Heart left ventricle (tissue), 16 donors: Measurements from ENCODE around the gene MRAP. TPM values are rescaled to one million over a fixed set of nuclear protein-coding genes. Genes with fewer than 3 reads are reported as not detected.

Source experiments
- ATAC-seq, 4 donors: fragments of 200-7000 bp; cut with Tn5 transposase; one replicate each; pipeline ENCODE4 v1.9.1; 2020 to 2022; ENCODE audit warnings: moderate library complexity in 4 of 4, mild to moderate bottlenecking in 3 of 4, moderate number of reproducible peaks in 1 of 4
- DNase-seq, 5 donors: peaks; one replicate each; pipeline ENCODE4 v3.0.0-alpha.2; 2020
- H3K27ac ChIP-seq, 12 donors: fragments of 200-600 bp; sonication (generic) in 4 of 12; one replicate each; pipeline versions ENCODE4 v1.5.0 to v1.8.0; 2016 to 2022; ENCODE audit warnings: mild to moderate bottlenecking in 2 of 12
- H3K27me3 ChIP-seq, 9 donors: fragments of 200-600 bp; sonication (generic) in 2 of 9; one replicate each; pipeline versions ENCODE4 v1.5.1 to v1.8.0; 2016 to 2022; ENCODE audit warnings: mild to moderate bottlenecking in 3 of 9
- H3K36me3 ChIP-seq, 9 donors: fragments of 200-600 bp; sonication (generic) in 2 of 9; one replicate each; pipeline versions ENCODE4 v1.5.0 to v1.8.0; 2018 to 2022; ENCODE audit warnings: mild to moderate bottlenecking in 2 of 9
- H3K4me1 ChIP-seq, 12 donors: fragments of 200-600 bp; sonication (generic) in 4 of 12; one replicate each; pipeline versions ENCODE4 v1.5.0 to v1.8.0; 2016 to 2022; ENCODE audit warnings: mild to moderate bottlenecking in 3 of 12
- H3K4me3 ChIP-seq, 12 donors: fragments of 200-600 bp; sonication (generic) in 4 of 12; one replicate each; pipeline versions ENCODE4 v1.5.0 to v1.8.0; 2017 to 2022; ENCODE audit warnings: mild to moderate bottlenecking in 9 of 12, moderate library complexity in 4 of 12
- H3K9me3 ChIP-seq, 12 donors: fragments of 200-600 bp; sonication (generic) in 4 of 12; one replicate each; pipeline versions ENCODE4 v1.5.0 to v1.8.0; 2016 to 2022; ENCODE audit warnings: mild to moderate bottlenecking in 1 of 12
- POLR2A ChIP-seq, 2 donors: fragments of 450-650 bp; IDR thresholded peaks; one replicate each; pipeline ENCODE4 v1.6.1; 2017; ENCODE audit warnings: antibody characterized with exemption in 2 of 2, mild to moderate bottlenecking in 2 of 2, moderate library complexity in 2 of 2
- WGBS, 4 donors: extraction: QIAGEN DNeasy Blood & Tissue Kit in 2 of 4; methylation state at CpG; one replicate each; pipeline versions ENCODE4 v1.1.5 to v1.1.7; 2013 to 2018; 5-methylcytosine and 5-hydroxymethylcytosine counted together
- intact Hi-C, 10 donors: fragments of 100-400 bp; cut with DNase I; formaldehyde crosslinking; loops; one replicate each; pipeline versions ENCODE4 v1.11.1 to v1.14.2; 2022
- polyA plus RNA-seq, 2 donors: library from polyadenylated mRNA; stranded (reverse); fragments of 200-250 nt; gene quantifications; one replicate each; pipeline ENCODE4 v1.2.3, GENCODE V29; 2013
- total RNA-seq, 9 donors: library from RNA; depleted of rRNA in 2 of 9; stranded (reverse); fragments of >200 nt in 2 of 9; fragmentation: NEBNext Ultra II Directional in 3 of 9; extraction: Animal tissue kit (Norgen Biotek cat#: 25700) in 3 of 9; gene quantifications; one replicate each; pipeline versions ENCODE4 v1.1.0 to v1.2.4, GENCODE V29; 2016 to 2023
- TF ChIP-seq, protein P1 (sequence below), 12 donors: fragments of 200-600 bp; sonication (generic) in 4 of 12; IDR thresholded peaks; one replicate each; pipeline versions ENCODE4 v1.5.0 to v1.8.0; 2018 to 2022; ENCODE audit warnings: antibody characterized with exemption in 12 of 12, mild to moderate bottlenecking in 5 of 12
- donor health status: ischemic (EF 13 %, LVEDD 7.1; RV severe dilation, severe dysfunction).
- donor health status: healthy with polysubstance abuse.
- donor health status: DM: no; HTN: yes; CAD: no.
- donor health status: DM: no; HTN: no; CAD: no.
- donor health status: ischemic (EF 25% LVEDD 6.9; RV normal size, moderate dysfunction).
- donor health status: ischemic (EF 25% LVEDD 5.7; RV mildly dilated, moderate dysfunction).
- donor health status: healthy.
- donor health status: DM: yes; HTN: yes; CAD: no.
- donor health status: ischemic (EF 35%, LVEDD 5.7; RV mildly dilated, moderate dysfunction).
- donor health status: nonischemic (EF 11% LVEDD 7.7; RV severe dilation, severe dysfunction).
- donor health status: DM: yes; HTN: yes; CAD: no.
- donor health status: PGD.
- donor health status: ischemic (EF 29% LVEDD 5.4; RV normal size, mild dysfunction).
- donor health status: nonischemic (EF 23%, LVEDD 6.1; RV moderate dilation, normal function).

MRAP gene
- total and polyA plus RNA-seq, 11 donors, result 0.57 to 6.5 (median 1.5) TPM; not detected in 5

DNA sequence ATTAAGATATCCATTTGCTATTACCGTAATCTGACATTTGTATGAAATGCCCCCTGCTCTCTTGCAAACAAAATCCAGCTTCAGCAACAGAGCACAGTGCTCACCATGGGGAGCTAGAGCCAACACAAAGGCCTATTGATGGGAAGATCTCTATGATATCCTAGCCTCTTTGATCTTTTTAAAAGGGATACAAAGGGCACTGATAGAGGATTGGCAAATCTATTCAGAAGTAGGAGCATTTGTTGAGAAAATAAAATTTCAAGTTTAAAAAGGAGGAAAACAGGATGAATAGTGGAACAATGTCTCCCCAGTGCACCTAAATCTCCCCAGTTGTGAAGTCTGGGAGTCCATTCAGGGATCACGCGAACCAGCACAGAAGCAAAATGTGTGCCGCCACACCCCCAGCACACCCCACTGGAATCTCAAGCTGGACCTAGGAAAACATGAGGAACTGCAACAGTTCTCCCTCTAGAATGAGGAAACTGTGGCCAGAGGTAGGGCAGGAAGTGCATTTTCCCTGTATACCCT is 32.2 kb downstream of the MRAP start:
- Histone ChIP-seq H3K36me3 (peaks cover 0 to 66% (median 51%) of the 10 kb centered on the region in 9 donors), H3K9me3 (peaks cover 0 to 7% (median 0%) of the 10 kb centered on the region in 12 donors), H3K27me3 (no peaks in the 10 kb centered on the region), H3K27ac (peak overlapping the region in 2 of 12 donors; percentile 14 to 28), H3K4me1 (peaks cover 3 to 44% (median 24%) of the 10 kb centered on the region in 12 donors), H3K4me3 (no peak overlapping the region)
- TF ChIP-seq POLR2A (IDR thresholded peaks at IDR 0.05), result no peak
- TF ChIP-seq, protein P1, sequence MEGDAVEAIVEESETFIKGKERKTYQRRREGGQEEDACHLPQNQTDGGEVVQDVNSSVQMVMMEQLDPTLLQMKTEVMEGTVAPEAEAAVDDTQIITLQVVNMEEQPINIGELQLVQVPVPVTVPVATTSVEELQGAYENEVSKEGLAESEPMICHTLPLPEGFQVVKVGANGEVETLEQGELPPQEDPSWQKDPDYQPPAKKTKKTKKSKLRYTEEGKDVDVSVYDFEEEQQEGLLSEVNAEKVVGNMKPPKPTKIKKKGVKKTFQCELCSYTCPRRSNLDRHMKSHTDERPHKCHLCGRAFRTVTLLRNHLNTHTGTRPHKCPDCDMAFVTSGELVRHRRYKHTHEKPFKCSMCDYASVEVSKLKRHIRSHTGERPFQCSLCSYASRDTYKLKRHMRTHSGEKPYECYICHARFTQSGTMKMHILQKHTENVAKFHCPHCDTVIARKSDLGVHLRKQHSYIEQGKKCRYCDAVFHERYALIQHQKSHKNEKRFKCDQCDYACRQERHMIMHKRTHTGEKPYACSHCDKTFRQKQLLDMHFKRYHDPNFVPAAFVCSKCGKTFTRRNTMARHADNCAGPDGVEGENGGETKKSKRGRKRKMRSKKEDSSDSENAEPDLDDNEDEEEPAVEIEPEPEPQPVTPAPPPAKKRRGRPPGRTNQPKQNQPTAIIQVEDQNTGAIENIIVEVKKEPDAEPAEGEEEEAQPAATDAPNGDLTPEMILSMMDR (IDR thresholded peaks at IDR 0.05), result no peak
- intact Hi-C loops, result no loop called here
- DNase-seq (no peak), ATAC-seq (no peak)
- WGBS, 4 donors, result 93 to 97% (median 96%) methylated on average over 4 of the region's 4 CpGs

DNA sequence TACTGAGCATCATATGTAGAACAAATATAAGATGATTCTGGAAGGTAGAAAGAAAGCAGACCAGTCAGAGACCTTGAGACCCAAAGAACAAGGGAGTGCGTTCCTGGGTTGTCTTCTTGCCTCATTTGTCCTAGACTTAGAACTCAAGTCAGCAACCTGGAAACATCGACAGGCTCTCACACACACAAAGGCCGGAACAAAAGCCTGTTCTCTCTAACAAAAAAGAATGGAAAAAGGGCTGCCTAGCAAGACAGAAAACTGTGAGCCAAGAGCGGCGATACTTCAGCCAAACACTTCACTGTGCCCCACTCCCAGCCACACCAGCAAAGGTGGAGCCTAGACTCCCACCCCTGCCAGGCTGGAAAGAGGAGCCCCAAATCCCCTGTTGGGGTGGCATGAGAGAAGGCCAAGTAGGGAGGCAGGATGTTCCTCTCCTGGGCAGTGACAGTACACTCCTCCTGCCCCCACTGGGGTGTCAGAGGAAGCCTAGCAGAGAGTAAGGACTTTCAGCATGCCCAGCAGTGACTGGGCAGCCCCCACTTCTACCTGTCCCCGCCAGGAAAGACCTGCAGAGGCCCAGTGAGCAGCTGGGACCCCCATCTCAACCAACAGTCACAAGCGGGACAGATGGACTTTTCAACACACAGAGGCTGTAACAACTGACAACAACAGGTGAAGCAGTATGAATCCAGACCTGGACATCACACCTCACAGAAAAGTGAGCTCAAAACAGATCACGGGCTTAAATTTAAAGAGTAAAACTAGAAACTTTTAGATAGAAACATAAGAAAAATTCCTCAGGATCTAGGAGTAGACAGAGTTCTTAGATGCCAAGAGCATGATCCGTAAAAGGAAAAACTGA is 33.0 kb downstream of the MRAP start:
- Histone ChIP-seq H3K9me3 (peaks cover 0 to 7% (median 0%) of the 10 kb centered on the region in 12 donors), H3K27me3 (no peaks in the 10 kb centered on the region), H3K36me3 (peaks cover 0 to 66% (median 59%) of the 10 kb centered on the region in 9 donors), H3K4me1 (peaks cover 3 to 43% (median 24%) of the 10 kb centered on the region in 12 donors), H3K27ac (peak overlapping the region in 3 of 12 donors; percentile 1 to 28 (median 6)), H3K4me3 (no peak overlapping the region)
- no peak for DNase-seq
- intact Hi-C loops, result no loop called here
- TF ChIP-seq POLR2A (IDR thresholded peaks at IDR 0.05), result no peak
- TF ChIP-seq, protein P1 (IDR thresholded peaks at IDR 0.05), result no peak
- ATAC-seq, result no peak
- 86 to 90% (median 87%) methylated on average over 9 of the region's 9 CpGs for WGBS, 4 donors

DNA sequence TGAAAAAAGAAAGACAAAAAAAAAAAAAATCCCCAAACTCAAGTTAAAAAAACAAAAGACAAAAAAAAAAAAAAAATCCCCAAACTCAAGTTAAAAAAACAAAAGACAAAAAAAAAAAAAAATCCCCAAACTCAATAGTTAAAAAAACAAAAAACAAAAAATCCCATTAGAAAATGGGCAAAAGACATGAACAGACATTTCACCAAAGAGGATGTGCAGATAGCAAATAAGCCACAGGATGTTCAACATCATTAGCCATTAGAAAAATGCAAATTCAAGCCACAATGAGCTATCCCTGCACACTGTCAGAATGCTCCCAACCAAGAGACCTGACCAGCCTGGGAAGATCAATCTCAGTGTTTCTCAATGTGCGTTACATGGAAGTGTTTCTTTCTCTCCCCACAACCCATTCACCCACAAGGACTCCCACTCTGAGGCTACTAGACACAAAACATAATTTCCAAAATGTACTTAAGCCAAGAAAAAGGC is 33.9 kb downstream of the MRAP start:
- Histone ChIP-seq H3K4me3 (no peak overlapping the region), H3K9me3 (peaks cover 0 to 7% (median 0%) of the 10 kb centered on the region in 12 donors), H3K4me1 (peaks cover 1 to 35% (median 23%) of the 10 kb centered on the region in 12 donors), H3K27ac (no peak overlapping the region), H3K36me3 (peaks cover 0 to 69% (median 65%) of the 10 kb centered on the region in 9 donors), H3K27me3 (no peaks in the 10 kb centered on the region)
- ATAC-seq (no peak), DNase-seq (no peak)
- intact Hi-C loops, result no loop called here
- TF ChIP-seq, protein P1 (IDR thresholded peaks at IDR 0.05), result no peak
- TF ChIP-seq POLR2A (IDR thresholded peaks at IDR 0.05), result no peak
- WGBS, 4 donors, result 95 to 100% (median 98%) methylated on average over 1 of the region's 1 CpG
